GM10248 (cell line): ENCODE data around the gene TPX2.

ENCODE experiments used
- CTCF ChIA-PET: fragments of 300-600 bp; sonication (Branson Sonifier 250); formaldehyde crosslinking; extraction: SDS; loops from one replicate; lab custom pipeline; 2021; ENCODE audit warnings: antibody characterized with exemption; lab: Yijun Ruan, JAX
- POLR2A ChIA-PET: fragments of 350-650 bp; sonication (Branson Sonifier 250); formaldehyde crosslinking; extraction: SDS; loops from one replicate; lab custom pipeline; 2020; ENCODE audit warnings: antibody characterized with exemption; lab: Yijun Ruan, JAX
- DNase-seq: peaks from one replicate; pipeline ENCODE4 v3.0.0; 2012; ENCODE audit errors: extremely low spot score
- TF ChIP-seq, protein P1 (sequence below): IDR thresholded peaks from 2 replicates; pipeline ENCODE4 v1.5.1; 2012; ENCODE audit warnings: mild to moderate bottlenecking, low read depth; ENCODE audit errors: extremely low read depth, missing control alignments, control extremely low read depth

The TPX2 gene

DNA sequence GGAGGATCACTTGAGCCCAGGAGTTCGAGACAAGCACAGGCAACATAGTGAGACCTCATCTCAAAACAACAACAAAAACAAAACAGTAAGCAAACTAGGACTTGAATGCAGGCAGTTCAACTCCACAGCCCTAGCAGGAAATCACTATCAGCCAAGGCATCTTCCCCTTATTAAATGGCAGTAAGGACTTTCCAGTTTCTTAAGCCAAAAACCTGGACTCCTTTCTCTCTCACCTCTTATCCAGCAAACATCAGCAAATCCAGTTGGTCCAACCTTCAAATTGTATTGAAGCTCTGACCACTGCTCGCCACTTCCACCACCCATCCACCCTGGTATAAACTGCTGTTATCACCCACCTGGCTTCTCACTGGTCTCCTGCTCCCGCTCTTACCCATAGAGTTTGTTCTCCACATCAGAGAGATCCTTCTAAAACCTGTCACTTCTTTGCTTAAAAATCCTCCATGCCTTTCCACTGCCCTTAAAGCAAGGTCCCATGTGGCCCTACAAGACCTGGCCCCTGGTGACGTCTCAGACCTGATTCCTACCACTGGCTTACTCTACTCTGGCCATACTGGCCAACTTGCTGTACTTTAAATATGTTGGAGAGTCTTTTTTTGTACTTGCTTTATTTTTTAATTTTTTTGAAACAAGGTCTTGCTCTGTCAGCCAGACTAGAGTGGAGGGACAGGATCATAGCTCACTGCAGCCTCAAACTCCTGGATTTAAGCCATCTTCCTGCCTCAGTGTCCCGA is 44.1 kb upstream of the TPX2 start:
- TF ChIP-seq, protein P1, sequence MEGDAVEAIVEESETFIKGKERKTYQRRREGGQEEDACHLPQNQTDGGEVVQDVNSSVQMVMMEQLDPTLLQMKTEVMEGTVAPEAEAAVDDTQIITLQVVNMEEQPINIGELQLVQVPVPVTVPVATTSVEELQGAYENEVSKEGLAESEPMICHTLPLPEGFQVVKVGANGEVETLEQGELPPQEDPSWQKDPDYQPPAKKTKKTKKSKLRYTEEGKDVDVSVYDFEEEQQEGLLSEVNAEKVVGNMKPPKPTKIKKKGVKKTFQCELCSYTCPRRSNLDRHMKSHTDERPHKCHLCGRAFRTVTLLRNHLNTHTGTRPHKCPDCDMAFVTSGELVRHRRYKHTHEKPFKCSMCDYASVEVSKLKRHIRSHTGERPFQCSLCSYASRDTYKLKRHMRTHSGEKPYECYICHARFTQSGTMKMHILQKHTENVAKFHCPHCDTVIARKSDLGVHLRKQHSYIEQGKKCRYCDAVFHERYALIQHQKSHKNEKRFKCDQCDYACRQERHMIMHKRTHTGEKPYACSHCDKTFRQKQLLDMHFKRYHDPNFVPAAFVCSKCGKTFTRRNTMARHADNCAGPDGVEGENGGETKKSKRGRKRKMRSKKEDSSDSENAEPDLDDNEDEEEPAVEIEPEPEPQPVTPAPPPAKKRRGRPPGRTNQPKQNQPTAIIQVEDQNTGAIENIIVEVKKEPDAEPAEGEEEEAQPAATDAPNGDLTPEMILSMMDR = no peak
- CTCF ChIA-PET = interaction anchor here (1.6 to 11.9 kb wide), 4 partner anchors 25 to 61 kb away, joined by 4 to 94 read pairs (median 9); partner anchors contain the start of gene BCL2L1
- no peak for DNase-seq
- POLR2A ChIA-PET = no interaction called here

DNA sequence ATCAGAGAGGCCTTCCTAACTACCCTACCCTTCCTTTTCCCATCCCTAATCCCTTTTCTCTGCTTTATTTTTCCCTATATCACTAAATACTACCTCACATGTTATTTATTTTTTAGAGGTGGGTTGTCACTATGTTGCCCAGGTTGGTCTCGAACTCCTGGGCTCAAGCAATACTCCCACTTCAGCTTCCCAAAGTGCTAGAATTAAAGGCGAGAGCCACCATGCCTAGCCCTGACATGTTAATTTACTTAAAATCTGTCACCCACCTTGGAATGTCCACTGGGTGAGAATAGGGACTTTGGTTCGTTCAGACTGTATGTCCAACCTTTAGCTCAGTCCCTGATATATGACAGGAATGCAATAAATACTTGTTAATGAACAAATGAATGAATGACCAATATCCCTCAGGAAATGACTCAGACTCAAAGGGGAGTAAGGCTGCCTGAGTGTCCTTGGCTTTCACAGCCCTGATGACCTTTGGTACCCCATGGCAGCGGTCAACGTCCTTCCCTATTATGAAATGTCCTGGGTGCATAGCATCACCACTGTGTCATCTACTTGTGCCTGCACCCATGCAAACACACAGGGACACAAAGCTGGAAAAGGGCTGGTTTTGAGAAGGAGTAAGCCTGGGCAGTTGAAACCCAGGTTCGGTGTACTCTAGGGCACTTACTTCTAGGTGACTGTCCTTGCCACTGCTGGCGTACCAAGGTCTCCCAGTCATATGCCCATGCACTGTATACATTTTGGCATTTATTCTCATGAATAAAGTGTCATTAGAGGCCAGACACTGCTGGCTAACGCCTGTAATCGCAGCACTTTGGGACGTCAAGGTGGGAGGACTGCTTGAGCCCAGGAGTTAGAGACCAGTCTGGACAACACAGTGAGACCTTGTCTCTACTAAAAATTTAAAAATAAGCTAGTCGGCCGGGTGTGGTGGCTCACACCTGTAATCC is 43.0 kb upstream of the TPX2 start:
- TF ChIP-seq, protein P1 = no peak
- no peak for DNase-seq
- ChIA-PET POLR2A (no interaction called here), CTCF (interaction anchor here (0.8 to 11.9 kb wide), 9 partner anchors 9 to 35 kb away, joined by 3 to 94 read pairs (median 5); partner anchors contain the start of gene BCL2L1)

DNA sequence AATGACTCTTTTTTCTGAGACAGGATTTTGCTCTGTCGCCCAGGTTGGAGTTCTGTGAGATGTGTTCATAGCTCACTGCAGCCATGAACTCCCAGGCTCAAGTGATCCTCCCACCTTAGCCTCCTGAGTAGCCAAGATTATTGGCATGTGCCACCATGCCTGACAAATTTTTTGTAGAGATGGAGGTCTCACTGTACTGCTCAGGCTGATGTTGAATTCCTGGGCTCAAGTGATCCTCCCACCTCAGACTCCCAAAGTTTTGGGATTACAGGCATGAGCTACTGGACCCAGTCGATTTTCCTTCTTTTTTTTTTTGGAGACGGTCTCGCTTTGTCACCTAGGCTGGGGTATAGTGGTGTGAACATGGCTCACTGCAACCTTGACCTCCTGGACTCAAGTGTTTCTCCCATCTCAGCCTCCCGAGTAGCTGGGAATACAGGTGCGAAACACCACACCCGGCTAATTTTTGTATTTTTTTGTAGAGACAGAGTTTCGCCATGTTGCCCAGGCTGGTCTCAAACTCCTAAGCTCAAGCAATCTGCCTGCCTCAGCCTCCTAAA is 40.8 kb upstream of the TPX2 start:
- DNase-seq = no peak
- POLR2A ChIA-PET = interaction anchor here (0.7 to 1.6 kb wide), 2 partner anchors 14 to 25 kb away, joined by 4 read pairs; no protein-coding TSS in a partner anchor
- TF ChIP-seq, protein P1 = no peak

DNA sequence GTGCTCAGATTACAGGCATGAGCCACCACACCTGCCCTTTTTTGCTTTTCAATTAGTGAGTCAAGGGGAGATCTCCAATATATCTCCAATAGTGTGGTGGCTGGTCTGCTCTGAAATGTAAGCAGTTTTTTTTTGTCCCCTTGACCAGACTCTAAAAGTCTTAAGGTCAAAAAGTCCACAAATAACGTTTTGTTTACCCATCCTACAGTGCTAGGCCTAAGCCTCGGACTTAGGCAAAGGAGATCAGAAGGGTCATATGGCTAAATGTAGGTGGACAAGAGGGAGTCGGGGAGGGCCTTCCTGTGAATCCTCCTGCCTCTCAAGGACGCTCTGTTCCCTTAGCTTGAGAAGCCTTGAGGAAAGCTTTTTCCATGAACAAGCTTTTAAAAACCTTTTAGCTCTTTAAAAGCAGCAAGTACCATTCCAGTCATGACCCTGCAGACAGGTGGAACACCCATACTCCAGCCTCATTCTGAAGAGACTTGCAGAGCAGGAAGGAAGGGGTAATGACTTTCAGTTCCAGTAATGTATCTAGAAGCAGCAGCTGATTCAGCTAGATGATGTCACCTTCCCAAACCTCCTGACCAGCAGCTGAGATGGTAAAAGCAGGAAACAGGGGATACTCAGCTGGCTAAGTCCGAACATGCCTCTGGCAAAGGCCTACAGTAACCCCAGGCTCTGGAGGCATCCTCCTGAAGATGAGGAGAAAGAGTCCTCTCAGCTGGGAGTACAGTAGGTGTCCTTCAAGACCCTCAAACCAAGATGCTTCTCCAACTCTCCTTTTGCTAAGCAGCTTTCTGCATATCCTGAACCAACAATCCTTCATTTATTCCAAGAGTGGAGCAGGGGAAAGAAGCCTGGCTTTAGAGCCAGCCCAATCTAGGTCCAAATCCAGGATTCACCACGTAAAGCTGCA is 40.0 kb upstream of the TPX2 start:
- TF ChIP-seq, protein P1 = no peak
- CTCF ChIA-PET = interaction anchor here (0.6 to 11.9 kb wide), 18 partner anchors 10 to 139 kb away, joined by 3 to 94 read pairs (median 5); partner anchors contain the start of gene BCL2L1
- POLR2A ChIA-PET = interaction anchor here (0.6 to 1.6 kb wide), 3 partner anchors 15 to 126 kb away, joined by 4 to 5 read pairs (median 4); no protein-coding TSS in a partner anchor
- DNase-seq = peak; percentile 73

More for the DNA sequence above, 40.8 kb upstream of the TPX2 start:
- CTCF ChIA-PET = interaction anchor here (0.7 to 11.9 kb wide), 13 partner anchors 11 to 125 kb away, joined by 3 to 94 read pairs (median 6); partner anchors contain the start of gene BCL2L1

DNA sequence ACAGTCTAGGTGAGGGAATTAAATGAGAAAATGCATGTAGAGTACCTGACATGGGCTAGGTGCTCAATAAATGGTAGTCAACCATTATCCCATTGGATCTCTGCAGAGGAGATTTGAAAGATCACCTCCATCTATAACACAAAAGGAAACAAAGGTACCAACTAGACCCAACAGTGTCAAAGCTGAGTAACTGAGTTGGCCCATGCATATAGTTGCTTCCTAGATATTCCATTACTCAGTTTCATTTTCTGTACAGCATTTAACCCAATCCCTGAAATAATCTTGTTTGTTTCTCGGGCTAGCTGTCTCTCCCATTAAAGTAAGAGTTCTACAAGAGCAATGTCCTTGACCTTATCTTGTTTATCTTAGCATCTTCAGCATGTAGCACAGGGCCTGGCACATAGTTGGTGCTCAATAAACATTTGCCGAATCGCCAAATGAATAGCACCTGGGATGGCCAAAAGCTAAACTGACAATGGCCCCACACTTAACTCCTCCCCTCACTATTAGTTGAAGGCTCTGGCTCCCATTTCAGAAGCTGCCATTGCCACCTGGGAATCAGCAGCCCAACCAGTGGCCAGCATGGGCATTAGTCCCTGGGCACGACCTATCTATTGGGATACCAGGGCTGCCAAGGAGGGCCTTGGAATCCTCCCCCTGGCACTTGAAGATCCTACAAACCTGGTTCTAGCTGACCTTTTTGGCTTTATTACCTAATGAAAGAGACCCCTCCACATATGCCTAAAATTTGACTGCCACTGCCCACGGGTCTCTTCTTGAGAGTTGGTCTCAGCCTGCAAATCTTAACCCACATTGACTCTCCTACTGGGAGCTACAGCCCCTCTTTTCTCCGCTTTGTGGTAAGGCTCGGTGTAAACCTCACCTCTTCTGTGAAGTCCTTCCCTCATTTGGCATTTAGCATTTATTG is 39.0 kb upstream of the TPX2 start:
- no peak for DNase-seq
- POLR2A ChIA-PET = interaction anchor here (0.6 to 1.6 kb wide), 2 partner anchors 16 to 127 kb away, joined by 4 to 5 read pairs; no protein-coding TSS in a partner anchor
- TF ChIP-seq, protein P1 = no peak
- CTCF ChIA-PET = interaction anchor here (1.0 to 11.9 kb wide), 16 partner anchors 8 to 88 kb away, joined by 3 to 94 read pairs (median 6); partner anchors contain the start of gene BCL2L1
